ENCODE results near the gene SGPP1.
"Not testable (repeated sequence)": the region's sequence is repeated elsewhere in the genome, so short reads cannot be mapped to it uniquely, and the experiment has no call there.

Gene SGPP1

DNA sequence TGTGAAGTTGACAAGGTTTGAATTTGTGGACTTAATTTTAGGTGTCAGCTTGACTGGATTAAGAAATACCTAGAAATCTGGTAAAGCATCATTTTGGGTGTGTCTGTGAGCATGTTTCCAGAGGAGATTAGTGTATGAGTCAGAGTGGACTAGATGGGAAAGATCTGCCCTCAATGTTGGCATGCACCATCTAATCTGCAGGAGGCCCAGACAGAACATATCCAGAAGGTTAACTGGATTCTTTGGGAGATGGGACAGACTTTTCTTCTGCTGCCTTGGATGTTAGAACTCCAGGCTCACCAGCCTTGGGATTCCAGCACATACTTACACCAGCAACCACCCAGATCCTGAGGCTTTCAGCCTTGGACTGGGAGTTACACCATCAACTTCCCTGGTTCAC lies 14.1 kb downstream of the SGPP1 start:
- no peak for DNase-seq (ENCODE audit: extremely low spot score)
- TF ChIP-seq L3MBTL2 (conservative IDR thresholded peaks at IDR 0.05) = no peak
- TF ChIP-seq FOXM1 (IDR thresholded peaks at IDR 0.05; ENCODE audit: borderline replicate concordance) = no peak
- TF ChIP-seq ELF4 (IDR thresholded peaks at IDR 0.05) = no peak
- TF ChIP-seq NFRKB (IDR thresholded peaks at IDR 0.05) = no peak
- no peak for TF ChIP-seq LEF1 (IDR thresholded peaks at IDR 0.05; ENCODE audit: borderline replicate concordance)
- no peak for TF ChIP-seq TARDBP (IDR thresholded peaks at IDR 0.05)
- no peak for TF ChIP-seq CTBP1 (IDR thresholded peaks at IDR 0.05; ENCODE audit: borderline replicate concordance)
- TF ChIP-seq ZNF384 (IDR thresholded peaks at IDR 0.05) = no peak
- no peak for TF ChIP-seq SP1 (IDR thresholded peaks at IDR 0.05)
- no peak for TF ChIP-seq HDGF (IDR thresholded peaks at IDR 0.05; ENCODE audit: borderline replicate concordance)
- TF ChIP-seq SUZ12 (IDR thresholded peaks at IDR 0.05) = no peak
- ChIA-PET POLR2A (no interaction called here), CTCF (no interaction called here)

GRCh38 chr14:63713058-63713457 lies 14.8 kb downstream of the SGPP1 start:
- DNase-seq (ENCODE audit: extremely low spot score) = no peak
- POLR2A ChIA-PET = no interaction called here
- CTCF ChIA-PET = no interaction called here
- TF ChIP-seq LEF1 (IDR thresholded peaks at IDR 0.05; ENCODE audit: borderline replicate concordance) (no peak), ARNT (IDR thresholded peaks at IDR 0.05) (no peak), TARDBP (IDR thresholded peaks at IDR 0.05) (no peak), SP1 (IDR thresholded peaks at IDR 0.05) (no peak)

DNA sequence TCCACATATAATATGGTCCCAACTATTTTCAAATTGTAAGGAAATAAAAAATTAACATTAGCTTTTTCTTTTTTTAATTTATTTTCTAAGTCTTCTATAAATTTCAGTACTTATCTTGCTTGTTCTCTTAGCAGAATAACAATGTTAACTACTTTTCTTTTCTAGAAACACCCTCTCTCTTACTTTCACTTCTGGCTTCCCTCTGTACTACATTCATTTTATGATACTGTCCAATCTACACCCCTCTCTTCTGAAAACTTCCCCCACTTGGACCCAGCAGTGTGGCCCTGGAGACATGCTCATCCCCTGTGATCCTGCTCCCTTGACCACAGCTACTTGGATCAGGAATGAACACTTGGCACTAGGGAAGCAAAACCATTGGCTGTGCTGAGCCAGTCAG lies 15.7 kb downstream of the SGPP1 start:
- no peak for DNase-seq (ENCODE audit: extremely low spot score)
- POLR2A ChIA-PET = no interaction called here
- CTCF ChIA-PET = interaction anchor here (0.5 kb wide), 1 partner anchor 80 kb away, joined by 3 read pairs; no protein-coding TSS in a partner anchor
- TF ChIP-seq LEF1 (IDR thresholded peaks at IDR 0.05; ENCODE audit: borderline replicate concordance) (no peak), SUZ12 (IDR thresholded peaks at IDR 0.05) (no peak), PKNOX1 (IDR thresholded peaks at IDR 0.05) (no peak), SP1 (IDR thresholded peaks at IDR 0.05) (no peak), ZNF384 (IDR thresholded peaks at IDR 0.05) (no peak), TARDBP (IDR thresholded peaks at IDR 0.05) (no peak), ARNT (IDR thresholded peaks at IDR 0.05) (no peak), FOXM1 (IDR thresholded peaks at IDR 0.05; ENCODE audit: borderline replicate concordance) (no peak), BHLHE40 (IDR thresholded peaks at IDR 0.05; ENCODE audit: borderline replicate concordance) (no peak), HDGF (IDR thresholded peaks at IDR 0.05; ENCODE audit: borderline replicate concordance) (no peak), L3MBTL2 (conservative IDR thresholded peaks at IDR 0.05) (no peak), ELF4 (IDR thresholded peaks at IDR 0.05) (no peak)

DNA sequence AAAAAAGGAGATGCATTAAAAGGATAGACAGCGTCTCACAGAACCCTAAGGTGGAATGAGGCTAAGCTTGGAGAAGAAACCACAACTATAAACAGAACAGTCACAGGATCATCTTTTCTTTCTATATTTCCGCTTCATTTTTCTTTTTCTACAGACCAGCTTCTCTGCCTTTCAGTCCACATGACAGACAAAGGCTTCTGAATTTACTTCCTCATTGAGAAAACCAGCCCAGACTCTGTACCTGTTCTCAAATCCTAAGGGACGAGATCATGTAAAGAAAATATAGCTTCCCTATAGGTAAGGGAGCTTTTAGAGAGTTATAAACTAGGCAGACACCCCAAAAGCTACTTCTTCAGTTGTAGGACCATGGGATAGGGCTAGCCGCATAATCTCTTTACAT lies 17.4 kb downstream of the SGPP1 start:
- TF ChIP-seq ELF4 (IDR thresholded peaks at IDR 0.05) (no peak), BHLHE40 (IDR thresholded peaks at IDR 0.05; ENCODE audit: borderline replicate concordance) (no peak), LEF1 (IDR thresholded peaks at IDR 0.05; ENCODE audit: borderline replicate concordance) (no peak), CTBP1 (IDR thresholded peaks at IDR 0.05; ENCODE audit: borderline replicate concordance) (no peak), ZNF384 (IDR thresholded peaks at IDR 0.05) (no peak), HDGF (IDR thresholded peaks at IDR 0.05; ENCODE audit: borderline replicate concordance) (no peak), PKNOX1 (IDR thresholded peaks at IDR 0.05) (no peak), FOXA1 (IDR thresholded peaks at IDR 0.05) (no peak), ARNT (IDR thresholded peaks at IDR 0.05) (no peak), SUZ12 (IDR thresholded peaks at IDR 0.05) (no peak), SP1 (IDR thresholded peaks at IDR 0.05) (no peak), L3MBTL2 (conservative IDR thresholded peaks at IDR 0.05) (no peak), FOXK2 (IDR thresholded peaks at IDR 0.05) (no peak), NFRKB (IDR thresholded peaks at IDR 0.05) (no peak), TARDBP (IDR thresholded peaks at IDR 0.05) (no peak), FOXM1 (IDR thresholded peaks at IDR 0.05; ENCODE audit: borderline replicate concordance) (no peak)
- ChIA-PET CTCF (no interaction called here), POLR2A (no interaction called here)
- no peak for DNase-seq (ENCODE audit: extremely low spot score)

DNA sequence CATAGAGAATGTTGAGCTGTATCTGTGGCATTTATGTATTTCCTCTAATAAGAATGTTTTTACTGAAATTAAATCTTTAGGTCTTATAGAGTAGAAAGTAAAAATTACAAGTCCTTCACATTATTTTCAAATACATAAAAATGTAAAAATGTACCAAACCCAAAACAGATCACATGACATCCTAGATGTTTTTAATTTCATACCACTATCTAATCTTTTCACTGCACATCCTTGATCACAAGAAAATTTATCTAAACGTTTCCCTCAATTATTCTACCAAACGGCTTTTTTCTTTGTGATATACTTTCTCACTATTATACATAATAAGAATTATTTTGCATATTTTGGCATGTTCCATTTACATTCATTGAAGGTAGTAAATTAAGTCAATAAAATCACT lies 18.3 kb downstream of the SGPP1 start:
- ChIA-PET CTCF (interaction anchor here (0.6 kb wide), 1 partner anchor 385 kb away, joined by 6 read pairs; no protein-coding TSS in a partner anchor), POLR2A (interaction anchor here (1.3 kb wide), 1 partner anchor 68 kb away, joined by 5 read pairs; the partner anchor contains the start of gene WDR89)
- DNase-seq (ENCODE audit: extremely low spot score) = no peak
- TF ChIP-seq CTBP1 (IDR thresholded peaks at IDR 0.05; ENCODE audit: borderline replicate concordance) (no peak), HDGF (IDR thresholded peaks at IDR 0.05; ENCODE audit: borderline replicate concordance) (no peak), ZNF384 (IDR thresholded peaks at IDR 0.05) (no peak)

DNA sequence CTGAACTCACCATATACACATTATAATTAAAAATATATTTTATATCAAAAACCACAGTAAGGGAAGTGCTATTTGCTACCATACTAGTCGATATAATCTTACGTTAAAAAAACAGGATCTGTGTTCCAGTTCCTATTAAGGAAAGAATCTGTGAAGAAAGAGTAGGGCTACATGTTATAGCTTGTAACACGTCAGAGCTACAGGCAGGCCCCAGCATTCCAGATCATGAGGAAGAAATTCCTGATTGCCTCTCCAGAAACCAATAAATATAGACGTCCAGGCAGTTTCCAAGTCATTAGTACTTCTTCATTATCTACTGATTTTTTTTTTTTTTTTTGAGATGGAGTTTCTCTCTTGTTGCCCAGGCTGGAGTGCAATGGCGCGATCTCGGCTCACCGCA lies 20.6 kb downstream of the SGPP1 start:
- POLR2A ChIA-PET = no interaction called here
- TF ChIP-seq LEF1 (IDR thresholded peaks at IDR 0.05; ENCODE audit: borderline replicate concordance) (no peak), ARNT (IDR thresholded peaks at IDR 0.05) (no peak), HDGF (IDR thresholded peaks at IDR 0.05; ENCODE audit: borderline replicate concordance) (no peak)

DNA sequence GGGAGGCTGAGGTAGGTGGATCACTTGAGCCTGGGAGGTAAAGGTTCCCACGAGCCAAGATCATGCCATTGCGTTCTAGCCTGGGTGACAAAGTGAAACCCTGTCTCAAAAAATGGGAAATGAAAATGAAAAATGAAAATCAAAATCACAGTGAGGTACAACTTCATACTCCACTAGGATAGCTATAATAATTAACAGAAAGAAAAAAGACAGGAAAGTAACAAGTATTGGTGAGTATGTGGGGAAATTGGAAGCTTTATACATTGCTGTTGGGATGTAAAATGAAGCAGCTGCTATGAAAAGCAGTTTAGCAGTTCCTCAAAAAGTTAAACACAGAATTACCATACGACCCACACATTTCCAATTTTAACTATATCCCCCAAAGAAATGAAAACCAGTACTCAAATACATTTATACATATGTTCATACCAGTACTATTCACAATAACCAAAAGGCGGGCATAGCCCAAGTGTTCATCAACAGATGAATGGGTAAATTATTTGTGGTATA lies 22.2 kb downstream of the SGPP1 start:
- ChIA-PET POLR2A (no interaction called here), CTCF (no interaction called here)
- no peak for DNase-seq (ENCODE audit: extremely low spot score)
- TF ChIP-seq PKNOX1 (IDR thresholded peaks at IDR 0.05) (no peak), HDGF (IDR thresholded peaks at IDR 0.05; ENCODE audit: borderline replicate concordance) (no peak), LEF1 (IDR thresholded peaks at IDR 0.05; ENCODE audit: borderline replicate concordance) (no peak), ZNF384 (IDR thresholded peaks at IDR 0.05) (no peak), CTBP1 (IDR thresholded peaks at IDR 0.05; ENCODE audit: borderline replicate concordance) (no peak), ELF4 (IDR thresholded peaks at IDR 0.05) (no peak), FOXA1 (IDR thresholded peaks at IDR 0.05) (no peak), SP1 (IDR thresholded peaks at IDR 0.05) (no peak), TARDBP (IDR thresholded peaks at IDR 0.05) (no peak), ARNT (IDR thresholded peaks at IDR 0.05) (no peak), NFRKB (IDR thresholded peaks at IDR 0.05) (no peak), SUZ12 (IDR thresholded peaks at IDR 0.05) (no peak), L3MBTL2 (conservative IDR thresholded peaks at IDR 0.05) (no peak), FOXK2 (IDR thresholded peaks at IDR 0.05) (no peak), FOXM1 (IDR thresholded peaks at IDR 0.05; ENCODE audit: borderline replicate concordance) (no peak)

More for the DNA sequence above, 20.6 kb downstream of the SGPP1 start:
- DNase-seq (ENCODE audit: extremely low spot score) = no peak
- CTCF ChIA-PET = no interaction called here

DNA sequence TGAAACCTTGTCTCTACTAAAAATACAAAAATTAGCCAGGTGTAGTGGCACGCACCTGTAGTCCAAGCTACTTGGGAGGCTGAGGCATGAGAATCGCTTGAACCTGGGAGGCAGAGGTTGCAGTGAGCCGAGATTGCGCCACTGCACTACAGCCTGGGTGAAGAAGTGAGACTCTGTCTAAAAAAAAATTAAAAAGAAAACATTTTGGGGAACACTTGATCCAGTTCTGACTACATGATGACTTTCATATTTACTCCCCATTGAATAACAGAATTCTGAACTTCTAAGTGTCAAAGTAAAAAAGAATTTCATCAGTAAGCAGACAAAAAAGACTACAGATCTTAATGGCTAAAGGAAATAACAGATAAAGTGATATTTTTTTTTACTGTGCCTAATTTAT lies 25.3 kb downstream of the SGPP1 start:
- CTCF ChIA-PET; DNase-seq (ENCODE audit: extremely low spot score); POLR2A ChIA-PET: not testable (repeated sequence)
